HG03469 (cell line): Measurements from ENCODE around the gene GPR160.
A peak's percentile ranks its signal among the peaks of the same experiment; 100 is the strongest.
"Not testable (repeated sequence)": the region's sequence is repeated elsewhere in the genome, so short reads cannot be mapped to it uniquely, and the experiment has no call there.

Experiments
- ATAC-seq: cut with Tn5 transposase; IDR thresholded peaks from one replicate; pipeline ENCODE4 v1.9.1; 2021; ENCODE audit warnings: mild to moderate bottlenecking, moderate library complexity, moderate number of reproducible peaks; ENCODE audit not compliant: unreplicated experiment

The GPR160 gene

GRCh38 chr3:170037463-170038433, at the start of gene GPR160:
Gene GPR160 (plus strand): TSS chr3:170037995. CDS start chr3:170083973, 45,978 bp downstream.
- peak; percentile 64 for ATAC-seq

GRCh38 chr3:169990431-169990830, 47.4 kb upstream of the GPR160 start:
- ATAC-seq, result no peak

- no peak for ATAC-seq
Measured at GRCh38 chr3:169992156-169992555, 45.6 kb upstream of the GPR160 start.

- ATAC-seq, result no peak
Measured at GRCh38 chr3:169992781-169993180, 45.0 kb upstream of the GPR160 start.

GRCh38 chr3:169993761-169994160, 44.0 kb upstream of the GPR160 start:
- ATAC-seq, result no peak

- no peak for ATAC-seq
Measured at GRCh38 chr3:169996063-169996462, 41.7 kb upstream of the GPR160 start.

- ATAC-seq, result no peak
Measured at GRCh38 chr3:169998668-169999131, 39.1 kb upstream of the GPR160 start.

GRCh38 chr3:169999433-169999832, 38.4 kb upstream of the GPR160 start:
- peak; percentile 90 for ATAC-seq

GRCh38 chr3:170000051-170000450, 37.7 kb upstream of the GPR160 start:
- ATAC-seq, result no peak

- ATAC-seq, result no peak
Measured at GRCh38 chr3:170002231-170002630, 35.6 kb upstream of the GPR160 start.

- ATAC-seq, result no peak
Measured at GRCh38 chr3:170002879-170003278, 34.9 kb upstream of the GPR160 start.

GRCh38 chr3:170003881-170004356, 33.9 kb upstream of the GPR160 start:
- no peak for ATAC-seq

GRCh38 chr3:170007031-170007663, 30.6 kb upstream of the GPR160 start:
- ATAC-seq, result peak; percentile 83

- ATAC-seq, result no peak
Measured at GRCh38 chr3:170010498-170010897, 27.3 kb upstream of the GPR160 start.

- no peak for ATAC-seq
Measured at GRCh38 chr3:170012683-170013400, 25.0 kb upstream of the GPR160 start.

- no peak for ATAC-seq
Measured at GRCh38 chr3:170016057-170016456, 21.7 kb upstream of the GPR160 start.

GRCh38 chr3:170019306-170019705, 18.5 kb upstream of the GPR160 start:
- ATAC-seq, result not testable (repeated sequence)

- no peak for ATAC-seq
Measured at GRCh38 chr3:170021083-170021482, 16.7 kb upstream of the GPR160 start.

GRCh38 chr3:170022336-170022735, 15.5 kb upstream of the GPR160 start:
- no peak for ATAC-seq

- no peak for ATAC-seq
Measured at GRCh38 chr3:170023165-170023564, 14.6 kb upstream of the GPR160 start.

GRCh38 chr3:170024581-170024980, 13.2 kb upstream of the GPR160 start:
- no peak for ATAC-seq
